Endothelial cell of hepatic sinusoid (primary cell): ENCODE data around the gene GPR34.

Experiments used
- in situ Hi-C: cut with HindIII; loops from 2 replicates; pipeline ENCODE4 v1.10.0; 2017; ENCODE audit warnings: low sequenced_read_pairs

The GPR34 gene

GRCh38 chrX:41733939-41734338, 45.2 kb downstream of the GPR34 start:
- in situ Hi-C loops, result no loop called here

GRCh38 chrX:41734530-41734929, 45.8 kb downstream of the GPR34 start:
- in situ Hi-C loops, result no loop called here

GRCh38 chrX:41737065-41737464, 48.3 kb downstream of the GPR34 start:
- in situ Hi-C loops, result no loop called here

- in situ Hi-C loops, result no loop called here
These were observed 51.1 kb downstream of the GPR34 start for GRCh38 chrX:41739871-41740270.
